Measurements from ENCODE around the gene LSS. TPM values are rescaled to one million over a fixed set of nuclear protein-coding genes. Genes with fewer than 3 reads are reported as not detected.
"Not testable (repeated sequence)": the region's sequence is repeated elsewhere in the genome, so short reads cannot be mapped to it uniquely, and the experiment has no call there.

Gene LSS
- total RNA-seq, 1 experiment from 2014 or later, result 130 TPM

GRCh38 chr21:46180079-46180722, 48.4 kb downstream of the LSS start:
- Histone ChIP-seq H3K27ac (ENCODE audit: low read depth, low read length, poor library complexity, severe bottlenecking) (peak overlapping the region; percentile 53), H3K4me3 (ENCODE audit: low read depth, low read length, poor library complexity, severe bottlenecking) (no peak overlapping the region), H3K4me1 (ENCODE audit: insufficient read depth, low read length, poor library complexity, severe bottlenecking) (peaks cover 4% of the 10 kb centered on the region), H3K9me3 (ENCODE audit: low read depth, low read length, poor library complexity, severe bottlenecking) (peaks cover 13% of the 10 kb centered on the region), H3K27me3 (replicated peaks; ENCODE audit: insufficient read depth, low read depth, low read length, poor library complexity) (no peaks in the 10 kb centered on the region), H3K36me3 (ENCODE audit: insufficient read depth, low read length, poor library complexity, severe bottlenecking) (no peaks in the 10 kb centered on the region)
- TF ChIP-seq EZH2 (IDR thresholded peaks at IDR 0.05; ENCODE audit: borderline replicate concordance, low read depth, low read length, poor library complexity, severe bottlenecking), result no peak
- no peak for TF ChIP-seq CTCF (conservative IDR thresholded peaks at IDR 0.05; ENCODE audit: low read depth, low read length)
- DNase-seq (ENCODE audit: low spot score), result no peak
- BruUV-seq (replicated peaks), result no TSS peak
- POLR2A ChIA-PET (ENCODE audit: low non-redundant PET), result no interaction called here
- intact Hi-C loops (cut with micrococcal nuclease; ENCODE audit: unreplicated experiment), result no loop called here
- CTCF ChIA-PET, result no interaction called here

DNA sequence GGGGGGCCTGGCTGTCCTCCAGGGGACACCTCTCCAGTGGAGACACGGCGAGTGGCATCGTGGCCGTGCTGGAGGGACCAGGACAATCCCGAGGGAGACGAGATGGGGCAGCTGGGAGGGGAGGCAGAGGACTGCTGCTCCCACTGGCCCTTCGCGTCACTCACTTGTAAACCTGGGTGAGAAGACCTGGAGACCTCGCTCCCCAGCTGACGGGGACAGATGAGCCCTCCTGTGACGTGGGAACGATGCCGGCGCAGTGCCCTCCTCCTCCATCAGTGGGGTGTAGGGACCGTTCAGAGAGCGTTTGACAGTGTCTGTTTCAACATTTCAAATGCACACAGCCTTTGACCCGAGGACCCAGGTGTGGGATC, 48.9 kb downstream of the LSS start:
- CTCF ChIA-PET, result no interaction called here
- intact Hi-C loops (cut with micrococcal nuclease; ENCODE audit: unreplicated experiment), result no loop called here
- BruUV-seq (replicated peaks), result no TSS peak

GRCh38 chr21:46178961-46179360, 49.6 kb downstream of the LSS start:
- peaks cover 13% of the 10 kb centered on the region for H3K9me3 ChIP-seq (ENCODE audit: low read depth, low read length, poor library complexity, severe bottlenecking)
- no peak for TF ChIP-seq EZH2 (IDR thresholded peaks at IDR 0.05; ENCODE audit: borderline replicate concordance, low read depth, low read length, poor library complexity, severe bottlenecking)
- TF ChIP-seq CTCF (conservative IDR thresholded peaks at IDR 0.05; ENCODE audit: low read depth, low read length), result no peak
- no peak for DNase-seq (ENCODE audit: low spot score)
- intact Hi-C loops (cut with micrococcal nuclease; ENCODE audit: unreplicated experiment), result no loop called here
- BruUV-seq (replicated peaks), result no TSS peak
- H3K4me1 ChIP-seq (ENCODE audit: insufficient read depth, low read length, poor library complexity, severe bottlenecking), result peaks cover 4% of the 10 kb centered on the region
- H3K27me3 ChIP-seq (replicated peaks; ENCODE audit: insufficient read depth, low read depth, low read length, poor library complexity), result no peaks in the 10 kb centered on the region
- CTCF ChIA-PET, result interaction anchor here (0.6 kb wide), 1 partner anchor 49 kb away, joined by 3 read pairs; the partner anchor contains the start of gene LSS
- no peak overlapping the region for H3K27ac ChIP-seq (ENCODE audit: low read depth, low read length, poor library complexity, severe bottlenecking)
- H3K36me3 ChIP-seq (ENCODE audit: insufficient read depth, low read length, poor library complexity, severe bottlenecking), result no peaks in the 10 kb centered on the region
- POLR2A ChIA-PET (ENCODE audit: low non-redundant PET), result no interaction called here
- no peak overlapping the region for H3K4me3 ChIP-seq (ENCODE audit: low read depth, low read length, poor library complexity, severe bottlenecking)

More for the DNA sequence above, 48.9 kb downstream of the LSS start:
- Histone ChIP-seq H3K27ac (ENCODE audit: low read depth, low read length, poor library complexity, severe bottlenecking) (no peak overlapping the region), H3K4me1 (ENCODE audit: insufficient read depth, low read length, poor library complexity, severe bottlenecking) (peaks cover 4% of the 10 kb centered on the region), H3K4me3 (ENCODE audit: low read depth, low read length, poor library complexity, severe bottlenecking) (no peak overlapping the region), H3K27me3 (replicated peaks; ENCODE audit: insufficient read depth, low read depth, low read length, poor library complexity) (no peaks in the 10 kb centered on the region), H3K9me3 (ENCODE audit: low read depth, low read length, poor library complexity, severe bottlenecking) (peaks cover 13% of the 10 kb centered on the region), H3K36me3 (ENCODE audit: insufficient read depth, low read length, poor library complexity, severe bottlenecking) (no peaks in the 10 kb centered on the region)
- POLR2A ChIA-PET (ENCODE audit: low non-redundant PET), result no interaction called here
- DNase-seq (ENCODE audit: low spot score), result no peak
- no peak for TF ChIP-seq EZH2 (IDR thresholded peaks at IDR 0.05; ENCODE audit: borderline replicate concordance, low read depth, low read length, poor library complexity, severe bottlenecking)
- TF ChIP-seq CTCF (conservative IDR thresholded peaks at IDR 0.05; ENCODE audit: low read depth, low read length), result no peak

GRCh38 chr21:46176443-46177129, 52.0 kb downstream of the LSS start:
- H3K4me1 ChIP-seq (ENCODE audit: insufficient read depth, low read length, poor library complexity, severe bottlenecking); H3K27ac ChIP-seq (ENCODE audit: low read depth, low read length, poor library complexity, severe bottlenecking); CTCF ChIA-PET; POLR2A ChIA-PET (ENCODE audit: low non-redundant PET); BruUV-seq (replicated peaks); H3K27me3 ChIP-seq (replicated peaks; ENCODE audit: insufficient read depth, low read depth, low read length, poor library complexity); DNase-seq (ENCODE audit: low spot score); intact Hi-C loops (cut with micrococcal nuclease; ENCODE audit: unreplicated experiment); H3K4me3 ChIP-seq (ENCODE audit: low read depth, low read length, poor library complexity, severe bottlenecking); H3K36me3 ChIP-seq (ENCODE audit: insufficient read depth, low read length, poor library complexity, severe bottlenecking): not testable (repeated sequence)
- peaks cover 13% of the 10 kb centered on the region for H3K9me3 ChIP-seq (ENCODE audit: low read depth, low read length, poor library complexity, severe bottlenecking)
